Measurements from ENCODE around the gene SPAG9.

SPAG9 gene

GRCh38 chr17:51044976-51045375 lies 75.7 kb downstream of the SPAG9 start:
- DNase-seq (ENCODE audit: low read depth in 1 of 2, low spot score in 1 of 2) = no peak

GRCh38 chr17:51036084-51036483 lies 84.6 kb downstream of the SPAG9 start:
- DNase-seq (ENCODE audit: low read depth in 1 of 2, low spot score in 1 of 2) = no peak

- no peak for DNase-seq (ENCODE audit: low read depth in 1 of 2, low spot score in 1 of 2)
These were observed 85.2 kb downstream of the SPAG9 start for GRCh38 chr17:51035431-51035830.

- no peak for DNase-seq (ENCODE audit: low read depth in 1 of 2, low spot score in 1 of 2)
These were observed 85.9 kb downstream of the SPAG9 start for GRCh38 chr17:51034800-51035199.

GRCh38 chr17:51032850-51033249 lies 87.8 kb downstream of the SPAG9 start:
- no peak for DNase-seq (ENCODE audit: low read depth in 1 of 2, low spot score in 1 of 2)

- no peak for DNase-seq (ENCODE audit: low read depth in 1 of 2, low spot score in 1 of 2)
These were observed 90.9 kb downstream of the SPAG9 start for GRCh38 chr17:51029568-51030463.

- DNase-seq (ENCODE audit: low read depth in 1 of 2, low spot score in 1 of 2) = no peak
These were observed 91.5 kb downstream of the SPAG9 start for GRCh38 chr17:51029142-51029541.

GRCh38 chr17:51028176-51028863 lies 92.3 kb downstream of the SPAG9 start:
- DNase-seq (ENCODE audit: low read depth in 1 of 2, low spot score in 1 of 2) = no peak

- no peak for DNase-seq (ENCODE audit: low read depth in 1 of 2, low spot score in 1 of 2)
These were observed 102.1 kb downstream of the SPAG9 start for GRCh38 chr17:51018541-51018940.

- no peak for DNase-seq (ENCODE audit: low read depth in 1 of 2, low spot score in 1 of 2)
These were observed 103.4 kb downstream of the SPAG9 start for GRCh38 chr17:51017270-51017669.

- DNase-seq (ENCODE audit: low read depth in 1 of 2, low spot score in 1 of 2) = no peak
These were observed 104.6 kb downstream of the SPAG9 start for GRCh38 chr17:51016099-51016498.

- DNase-seq (ENCODE audit: low read depth in 1 of 2, low spot score in 1 of 2) = no peak
These were observed 105.5 kb downstream of the SPAG9 start for GRCh38 chr17:51015145-51015558.

- no peak for DNase-seq (ENCODE audit: low read depth in 1 of 2, low spot score in 1 of 2)
These were observed 106.5 kb downstream of the SPAG9 start for GRCh38 chr17:51014129-51014528.

- no peak for DNase-seq (ENCODE audit: low read depth in 1 of 2, low spot score in 1 of 2)
These were observed 107.3 kb downstream of the SPAG9 start for GRCh38 chr17:51013322-51013721.

- DNase-seq (ENCODE audit: low read depth in 1 of 2, low spot score in 1 of 2) = no peak
These were observed 108.1 kb downstream of the SPAG9 start for GRCh38 chr17:51012538-51012937.

GRCh38 chr17:51010173-51010675 lies 110.4 kb downstream of the SPAG9 start:
- DNase-seq (ENCODE audit: low read depth in 1 of 2, low spot score in 1 of 2) = no peak

GRCh38 chr17:51006601-51007000 lies 114.1 kb downstream of the SPAG9 start:
- DNase-seq (ENCODE audit: low read depth in 1 of 2, low spot score in 1 of 2) = no peak

GRCh38 chr17:51005768-51006167 lies 114.9 kb downstream of the SPAG9 start:
- DNase-seq (ENCODE audit: low read depth in 1 of 2, low spot score in 1 of 2) = no peak

- no peak for DNase-seq (ENCODE audit: low read depth in 1 of 2, low spot score in 1 of 2)
These were observed 116.4 kb downstream of the SPAG9 start for GRCh38 chr17:51004249-51004648.

- DNase-seq (ENCODE audit: low read depth in 1 of 2, low spot score in 1 of 2) = no peak
These were observed 119.6 kb downstream of the SPAG9 start for GRCh38 chr17:51000835-51001638.

GRCh38 chr17:50995668-50996067 lies 125.0 kb downstream of the SPAG9 start:
- no peak for DNase-seq (ENCODE audit: low read depth in 1 of 2, low spot score in 1 of 2)

Measured in activated T-helper 1 cell treated with anti-CD3 and anti-CD28 coated beads, Interleukin-2, amount 50 U/mL, for 16 hours (primary cell).